ENCODE data around the gene HIPK3. TPM values are rescaled to one million over a fixed set of nuclear protein-coding genes. Genes with fewer than 3 reads are reported as not detected.

Gene HIPK3
- total RNA-seq, 1 donor from 2014 or later, result 78.5 TPM

- no peaks in the 10 kb centered on the region for H3K4me1 ChIP-seq (ENCODE audit: insufficient read depth, low read length)
- FAIRE-seq (no peak), DNase-seq (ENCODE audit: low read depth) (no peak)
- no peak overlapping the region for H3K4me3 ChIP-seq (ENCODE audit: insufficient read depth, low read depth, low read length)
- H3K9ac ChIP-seq (ENCODE audit: low read length), result no peak overlapping the region
- H2AFZ ChIP-seq (ENCODE audit: low read depth, low read length), result no peak overlapping the region
- Mint-ChIP-seq H3K4me3 (ENCODE audit: unreplicated experiment) (no peak overlapping the region), H3K4me1 (ENCODE audit: low read depth, unreplicated experiment) (peaks cover 5% of the 10 kb centered on the region), H3K36me3 (ENCODE audit: low read depth, unreplicated experiment) (peaks cover 5% of the 10 kb centered on the region), H3K27me3 (ENCODE audit: low read depth, unreplicated experiment) (peaks cover 2% of the 10 kb centered on the region), H3K9me3 (ENCODE audit: unreplicated experiment) (peaks cover 10% of the 10 kb centered on the region), H3K27ac (ENCODE audit: unreplicated experiment) (no peak overlapping the region)
- no peaks in the 10 kb centered on the region for H3K27me3 ChIP-seq (ENCODE audit: insufficient read depth, low read length)
- H3K9me3 ChIP-seq (ENCODE audit: insufficient read depth, low read depth, low read length), result no peaks in the 10 kb centered on the region
- H3K36me3 ChIP-seq (ENCODE audit: insufficient read depth, low read length), result no peaks in the 10 kb centered on the region
- TF ChIP-seq, protein P1, sequence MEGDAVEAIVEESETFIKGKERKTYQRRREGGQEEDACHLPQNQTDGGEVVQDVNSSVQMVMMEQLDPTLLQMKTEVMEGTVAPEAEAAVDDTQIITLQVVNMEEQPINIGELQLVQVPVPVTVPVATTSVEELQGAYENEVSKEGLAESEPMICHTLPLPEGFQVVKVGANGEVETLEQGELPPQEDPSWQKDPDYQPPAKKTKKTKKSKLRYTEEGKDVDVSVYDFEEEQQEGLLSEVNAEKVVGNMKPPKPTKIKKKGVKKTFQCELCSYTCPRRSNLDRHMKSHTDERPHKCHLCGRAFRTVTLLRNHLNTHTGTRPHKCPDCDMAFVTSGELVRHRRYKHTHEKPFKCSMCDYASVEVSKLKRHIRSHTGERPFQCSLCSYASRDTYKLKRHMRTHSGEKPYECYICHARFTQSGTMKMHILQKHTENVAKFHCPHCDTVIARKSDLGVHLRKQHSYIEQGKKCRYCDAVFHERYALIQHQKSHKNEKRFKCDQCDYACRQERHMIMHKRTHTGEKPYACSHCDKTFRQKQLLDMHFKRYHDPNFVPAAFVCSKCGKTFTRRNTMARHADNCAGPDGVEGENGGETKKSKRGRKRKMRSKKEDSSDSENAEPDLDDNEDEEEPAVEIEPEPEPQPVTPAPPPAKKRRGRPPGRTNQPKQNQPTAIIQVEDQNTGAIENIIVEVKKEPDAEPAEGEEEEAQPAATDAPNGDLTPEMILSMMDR (IDR thresholded peaks at IDR 0.05; ENCODE audit: insufficient read depth, low read depth, low read length), result no peak
- H3K27ac ChIP-seq (ENCODE audit: low read depth, low read length), result no peak overlapping the region
- no peak overlapping the region for H3K4me2 ChIP-seq (ENCODE audit: low read length)
- H3K79me2 ChIP-seq (ENCODE audit: insufficient read depth, low read length), result peaks cover 93% of the 10 kb centered on the region
- H4K20me1 ChIP-seq (ENCODE audit: insufficient read depth, low read length), result peaks cover 12% of the 10 kb centered on the region
Observed at GRCh38 chr11:33388793-33389525, 131.8 kb downstream of the HIPK3 start.

DNA sequence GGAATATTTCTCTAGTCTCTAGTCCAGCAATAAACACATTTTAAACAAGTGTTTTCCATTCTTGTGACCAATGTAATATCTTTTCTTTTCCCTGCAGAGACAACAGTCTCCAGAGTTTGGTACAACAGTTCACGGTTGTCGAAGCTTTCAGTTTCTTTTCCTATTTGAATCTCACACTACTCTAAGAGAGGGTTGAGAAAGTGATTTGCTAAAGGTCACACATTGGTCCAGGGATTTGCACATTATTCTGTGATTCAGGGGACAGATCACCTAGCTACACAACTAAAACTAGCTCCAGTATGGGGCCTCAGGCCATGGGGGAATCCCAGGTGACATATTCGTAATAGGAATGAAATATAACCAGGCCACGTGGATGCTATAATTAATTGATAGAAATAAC is 132.5 kb downstream of the HIPK3 start:
- H3K9me3 Mint-ChIP-seq (ENCODE audit: unreplicated experiment), result peaks cover 10% of the 10 kb centered on the region
- H3K27ac Mint-ChIP-seq (ENCODE audit: unreplicated experiment), result no peak overlapping the region
- H3K9ac ChIP-seq (ENCODE audit: low read length), result no peak overlapping the region
- no peak overlapping the region for H3K4me3 Mint-ChIP-seq (ENCODE audit: unreplicated experiment)
- H3K4me1 Mint-ChIP-seq (ENCODE audit: low read depth, unreplicated experiment), result peaks cover 5% of the 10 kb centered on the region
- H3K36me3 ChIP-seq (ENCODE audit: insufficient read depth, low read length), result no peaks in the 10 kb centered on the region
- no peak overlapping the region for H3K4me2 ChIP-seq (ENCODE audit: low read length)
- DNase-seq (ENCODE audit: low read depth), result no peak
- peaks cover 5% of the 10 kb centered on the region for H3K36me3 Mint-ChIP-seq (ENCODE audit: low read depth, unreplicated experiment)
- H3K27me3 ChIP-seq (ENCODE audit: insufficient read depth, low read length), result no peaks in the 10 kb centered on the region
- no peak overlapping the region for H3K27ac ChIP-seq (ENCODE audit: low read depth, low read length)
- no peak overlapping the region for H2AFZ ChIP-seq (ENCODE audit: low read depth, low read length)
- no peak for FAIRE-seq
- no peaks in the 10 kb centered on the region for H3K4me1 ChIP-seq (ENCODE audit: insufficient read depth, low read length)
- no peak for TF ChIP-seq EZH2 (IDR thresholded peaks at IDR 0.05; ENCODE audit: insufficient read depth, low read length)
- peaks cover 2% of the 10 kb centered on the region for H3K27me3 Mint-ChIP-seq (ENCODE audit: low read depth, unreplicated experiment)
- H3K4me3 ChIP-seq (ENCODE audit: insufficient read depth, low read depth, low read length), result no peak overlapping the region
- no peaks in the 10 kb centered on the region for H3K9me3 ChIP-seq (ENCODE audit: insufficient read depth, low read depth, low read length)
- peaks cover 91% of the 10 kb centered on the region for H3K79me2 ChIP-seq (ENCODE audit: insufficient read depth, low read length)
- H4K20me1 ChIP-seq (ENCODE audit: insufficient read depth, low read length), result peaks cover 12% of the 10 kb centered on the region

DNA sequence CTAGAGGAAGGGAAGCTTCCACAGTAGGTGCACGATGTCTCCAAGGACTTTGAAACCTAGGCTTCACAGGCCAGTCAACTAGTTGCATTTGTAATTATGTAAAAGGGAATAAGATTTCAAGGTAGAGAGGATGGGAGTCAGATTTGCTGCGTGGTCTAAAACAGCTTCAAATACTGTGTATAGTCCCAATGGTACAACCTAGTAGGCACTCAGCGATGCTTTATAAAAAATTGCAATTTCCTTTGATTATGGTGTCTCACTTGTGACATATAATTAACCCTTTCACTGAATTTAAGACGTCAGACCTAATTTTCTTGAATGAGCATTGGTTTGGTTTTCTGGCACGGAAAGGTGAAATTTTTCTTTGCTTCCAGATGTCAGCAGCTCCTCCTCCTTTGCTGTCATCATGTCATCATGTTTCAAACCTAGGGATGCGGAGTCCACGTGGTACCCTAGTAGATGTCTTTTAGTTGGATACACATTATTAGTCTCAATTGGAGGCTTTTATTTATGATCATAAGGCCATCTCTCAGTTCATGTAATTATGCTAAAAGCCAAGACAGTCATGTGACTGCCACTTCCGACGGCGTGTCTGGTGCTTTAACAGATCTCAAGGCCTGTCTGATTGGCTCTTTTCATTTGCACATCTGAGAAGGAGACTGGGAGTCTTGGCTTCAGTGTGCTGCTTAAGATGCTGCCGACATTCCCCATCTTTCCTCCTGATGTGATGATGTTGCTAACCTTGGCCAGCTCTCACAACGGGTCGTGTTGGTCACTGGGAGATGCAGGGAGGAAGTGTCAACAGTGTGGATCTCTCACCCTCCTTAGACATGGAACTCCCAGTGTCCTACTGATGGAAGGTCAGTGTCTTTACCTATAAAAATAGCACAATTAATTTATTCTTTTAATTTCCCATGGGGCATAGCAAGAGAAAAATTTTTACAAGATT is 134.0 kb downstream of the HIPK3 start:
- no peak overlapping the region for H3K4me3 Mint-ChIP-seq (ENCODE audit: unreplicated experiment)
- no peak overlapping the region for H3K27ac Mint-ChIP-seq (ENCODE audit: unreplicated experiment)
- no peak for FAIRE-seq
- peaks cover 5% of the 10 kb centered on the region for H3K36me3 Mint-ChIP-seq (ENCODE audit: low read depth, unreplicated experiment)
- Histone ChIP-seq H3K9ac (ENCODE audit: low read length) (no peak overlapping the region), H3K27me3 (ENCODE audit: insufficient read depth, low read length) (no peaks in the 10 kb centered on the region), H2AFZ (ENCODE audit: low read depth, low read length) (no peak overlapping the region), H3K9me3 (ENCODE audit: insufficient read depth, low read depth, low read length) (no peaks in the 10 kb centered on the region), H3K4me3 (ENCODE audit: insufficient read depth, low read depth, low read length) (no peak overlapping the region), H3K27ac (ENCODE audit: low read depth, low read length) (no peak overlapping the region), H4K20me1 (ENCODE audit: insufficient read depth, low read length) (peaks cover 16% of the 10 kb centered on the region), H3K4me1 (ENCODE audit: insufficient read depth, low read length) (no peaks in the 10 kb centered on the region), H3K79me2 (ENCODE audit: insufficient read depth, low read length) (peaks cover 90% of the 10 kb centered on the region), H3K4me2 (ENCODE audit: low read length) (no peak overlapping the region), H3K36me3 (ENCODE audit: insufficient read depth, low read length) (no peaks in the 10 kb centered on the region)
- TF ChIP-seq, protein P1 (IDR thresholded peaks at IDR 0.05; ENCODE audit: insufficient read depth, low read depth, low read length), result no peak
- no peak for TF ChIP-seq EZH2 (IDR thresholded peaks at IDR 0.05; ENCODE audit: insufficient read depth, low read length)
- peaks cover 4% of the 10 kb centered on the region for H3K9me3 Mint-ChIP-seq (ENCODE audit: unreplicated experiment)
- peaks cover 5% of the 10 kb centered on the region for H3K4me1 Mint-ChIP-seq (ENCODE audit: low read depth, unreplicated experiment)
- DNase-seq (ENCODE audit: low read depth), result no peak
- H3K27me3 Mint-ChIP-seq (ENCODE audit: low read depth, unreplicated experiment), result peaks cover 2% of the 10 kb centered on the region
